ENCODE results near the gene GBE1. TPM values are rescaled to one million over a fixed set of nuclear protein-coding genes. Genes with fewer than 3 reads are reported as not detected.

The GBE1 gene
- total RNA-seq, 2 donors from 2014 or later, result 9.6 to 15.8 TPM

- intact Hi-C loops (cut with DNase I), result no loop called here
- DNase-seq (no peak), ATAC-seq (no peak)
- H3K36me3 ChIP-seq (replicated peaks in 1 of 2; ENCODE audit: insufficient read depth in 1 of 2, low read depth in 2 of 2), result no peaks in the 10 kb centered on the region
- H3K4me1 ChIP-seq, result peaks cover 8% of the 10 kb centered on the region
- no peaks in the 10 kb centered on the region for H3K27me3 ChIP-seq
- no peak overlapping the region for H3K27ac ChIP-seq
- TF ChIP-seq POLR2A (IDR thresholded peaks at IDR 0.05) (no peak), CTCF (IDR thresholded peaks at IDR 0.05) (no peak)
- no peak overlapping the region for H3K4me3 ChIP-seq
- H3K9me3 ChIP-seq, result no peaks in the 10 kb centered on the region
These were observed 86.8 kb downstream of the GBE1 start for GRCh38 chr3:81674690-81675089.

- H3K27me3 ChIP-seq, result no peaks in the 10 kb centered on the region
- ATAC-seq (no peak), DNase-seq (no peak)
- no peaks in the 10 kb centered on the region for H3K9me3 ChIP-seq
- H3K4me1 ChIP-seq, result peaks cover 6% of the 10 kb centered on the region
- intact Hi-C loops (cut with DNase I), result loop anchor here (10.0 kb wide), 1 partner anchor 467 kb away; no protein-coding TSS in a partner anchor
- no peak for TF ChIP-seq CTCF (IDR thresholded peaks at IDR 0.05)
- no peak for TF ChIP-seq POLR2A (IDR thresholded peaks at IDR 0.05)
- H3K27ac ChIP-seq, result no peak overlapping the region
- H3K4me3 ChIP-seq, result no peak overlapping the region
- 80 to 83% methylated on average over 3 of the region's 3 CpGs for WGBS, 2 donors
- no peaks in the 10 kb centered on the region for H3K36me3 ChIP-seq (replicated peaks in 1 of 2; ENCODE audit: insufficient read depth in 1 of 2, low read depth in 2 of 2)
These were observed 93.2 kb downstream of the GBE1 start for GRCh38 chr3:81668283-81668682.

GRCh38 chr3:81666502-81667121 lies 94.8 kb downstream of the GBE1 start:
- no peak for ATAC-seq
- DNase-seq, result no peak
- intact Hi-C loops (cut with DNase I), result loop anchor here (10.0 kb wide), 1 partner anchor 468 kb away; no protein-coding TSS in a partner anchor

GRCh38 chr3:81663114-81663513 lies 98.3 kb downstream of the GBE1 start:
- DNase-seq (no peak), ATAC-seq (no peak)
- Histone ChIP-seq H3K27me3 (no peaks in the 10 kb centered on the region), H3K9me3 (no peaks in the 10 kb centered on the region), H3K27ac (no peak overlapping the region), H3K4me1 (no peaks in the 10 kb centered on the region), H3K4me3 (no peak overlapping the region), H3K36me3 (replicated peaks in 1 of 2; ENCODE audit: insufficient read depth in 1 of 2, low read depth in 2 of 2) (no peaks in the 10 kb centered on the region)
- intact Hi-C loops (cut with DNase I), result loop anchor here (10.0 kb wide), 1 partner anchor 472 kb away; no protein-coding TSS in a partner anchor
- TF ChIP-seq CTCF (IDR thresholded peaks at IDR 0.05) (no peak), POLR2A (IDR thresholded peaks at IDR 0.05) (no peak)
- WGBS, 2 donors, result 95 to 96% methylated on average over 10 of the region's 10 CpGs

More at GRCh38 chr3:81666502-81667121, 94.8 kb downstream of the GBE1 start:
- peaks cover 6% of the 10 kb centered on the region for H3K4me1 ChIP-seq
- no peak overlapping the region for H3K4me3 ChIP-seq
- no peaks in the 10 kb centered on the region for H3K27me3 ChIP-seq
- no peaks in the 10 kb centered on the region for H3K9me3 ChIP-seq
- H3K27ac ChIP-seq, result no peak overlapping the region
- H3K36me3 ChIP-seq (replicated peaks in 1 of 2; ENCODE audit: insufficient read depth in 1 of 2, low read depth in 2 of 2), result no peaks in the 10 kb centered on the region
- no peak for TF ChIP-seq POLR2A (IDR thresholded peaks at IDR 0.05)
- peak; percentile 38 to 88 (median 71) for TF ChIP-seq CTCF (IDR thresholded peaks at IDR 0.05)

- intact Hi-C loops (cut with DNase I), result loop anchor here (10.0 kb wide), 1 partner anchor 475 kb away; no protein-coding TSS in a partner anchor
- WGBS, 2 donors, result 81 to 97% methylated on average over 1 of the region's 1 CpG
- DNase-seq (no peak), ATAC-seq (no peak)
- Histone ChIP-seq H3K4me3 (no peak overlapping the region), H3K27ac (no peak overlapping the region), H3K36me3 (replicated peaks in 1 of 2; ENCODE audit: insufficient read depth in 1 of 2, low read depth in 2 of 2) (no peaks in the 10 kb centered on the region), H3K27me3 (no peaks in the 10 kb centered on the region), H3K4me1 (no peaks in the 10 kb centered on the region), H3K9me3 (no peaks in the 10 kb centered on the region)
- no peak for TF ChIP-seq POLR2A (IDR thresholded peaks at IDR 0.05)
- TF ChIP-seq CTCF (IDR thresholded peaks at IDR 0.05), result no peak
These were observed 101.4 kb downstream of the GBE1 start for GRCh38 chr3:81660036-81660435.

All from body of pancreas (tissue), 4 donors.